NK-92 treated with Interleukin-12 subunit alpha and Interleukin-12 subunit beta, amount 100 ng/mL, for 24 hours (cell line): Measurements from ENCODE around the gene GLRX3.
"Not testable (repeated sequence)": the region's sequence is repeated elsewhere in the genome, so short reads cannot be mapped to it uniquely, and the experiment has no call there.

ENCODE experiments used
- DNase-seq: peaks from one replicate; lab custom pipeline; 2025; lab: John Stamatoyannopoulos, UW

Gene GLRX3

DNA sequence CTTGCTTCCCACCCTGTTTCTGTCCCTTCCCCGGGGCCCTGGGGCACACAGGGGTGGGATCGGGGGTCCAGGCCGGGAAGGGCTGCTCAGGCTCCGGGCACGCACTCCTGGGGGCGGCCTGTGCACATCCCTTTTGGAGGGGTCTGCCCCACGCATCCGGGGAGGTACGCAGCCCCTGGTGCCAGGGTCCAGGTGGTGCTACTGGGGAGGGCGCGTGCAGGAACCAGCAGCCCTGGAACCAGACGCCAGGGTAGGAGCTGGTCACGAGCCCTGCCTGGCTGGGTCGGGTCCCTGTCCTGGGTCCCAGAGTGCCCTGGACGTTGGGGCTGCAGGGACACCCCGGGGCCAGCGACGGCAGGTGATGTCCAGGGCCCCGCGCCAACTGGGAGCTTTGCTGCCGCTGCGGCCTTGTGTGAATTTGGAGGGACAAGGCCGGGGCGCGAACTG is 53.4 kb downstream of the GLRX3 start:
- DNase-seq: no peak

DNA sequence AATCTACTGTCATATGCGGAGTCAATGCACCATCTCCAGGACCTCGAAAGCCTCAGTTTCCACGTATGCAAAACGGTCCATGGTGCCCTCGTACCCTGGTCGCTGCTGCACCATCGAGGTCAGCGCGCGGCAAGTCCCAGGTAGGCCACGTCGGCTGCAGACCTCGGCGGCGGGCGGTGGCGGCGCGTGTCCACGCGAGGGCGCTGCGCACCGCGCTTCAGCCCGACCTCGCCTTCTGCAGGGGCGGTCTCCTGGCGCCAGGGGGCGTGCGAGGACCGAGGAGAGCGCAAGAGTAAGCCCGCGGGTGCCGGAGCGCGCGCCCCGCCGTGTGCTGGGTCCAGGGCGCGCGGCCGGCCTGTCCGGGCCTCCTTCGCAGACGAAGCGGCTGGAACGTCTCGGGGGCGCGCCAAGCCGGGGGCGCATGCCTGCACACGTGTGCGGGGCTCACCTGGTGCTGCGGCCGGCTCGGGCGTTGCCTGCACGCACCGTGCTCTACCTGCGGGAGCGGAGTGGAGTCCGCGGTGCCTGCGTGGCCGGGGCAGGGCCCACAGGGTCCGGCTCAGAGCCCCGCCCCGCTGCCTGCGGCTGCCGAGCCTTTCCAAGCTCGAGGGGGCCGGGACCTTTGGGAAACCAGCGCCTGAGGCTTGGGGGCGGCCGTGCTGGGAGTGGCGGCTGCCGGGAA is 54.0 kb downstream of the GLRX3 start:
- no peak for DNase-seq

DNA sequence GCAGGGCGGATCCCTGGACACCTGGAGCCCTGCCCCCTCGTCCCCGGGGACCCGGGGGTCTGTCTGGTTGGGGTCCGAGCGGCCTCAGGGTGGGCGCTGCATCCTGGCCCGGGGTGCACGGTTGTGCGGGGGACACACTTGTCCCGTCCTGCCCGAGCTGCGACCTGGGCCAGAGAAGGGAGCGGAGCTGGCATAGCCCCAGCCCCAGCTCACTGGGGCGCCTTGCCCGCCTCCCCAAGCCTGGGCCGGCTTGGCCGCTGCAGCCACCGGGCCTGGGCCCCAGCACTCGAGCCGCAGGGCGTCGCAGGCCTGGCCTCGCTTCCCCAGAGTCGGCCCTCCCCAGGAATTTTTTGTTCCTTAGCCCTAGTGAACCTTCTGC is 54.5 kb downstream of the GLRX3 start:
- no peak for DNase-seq

DNA sequence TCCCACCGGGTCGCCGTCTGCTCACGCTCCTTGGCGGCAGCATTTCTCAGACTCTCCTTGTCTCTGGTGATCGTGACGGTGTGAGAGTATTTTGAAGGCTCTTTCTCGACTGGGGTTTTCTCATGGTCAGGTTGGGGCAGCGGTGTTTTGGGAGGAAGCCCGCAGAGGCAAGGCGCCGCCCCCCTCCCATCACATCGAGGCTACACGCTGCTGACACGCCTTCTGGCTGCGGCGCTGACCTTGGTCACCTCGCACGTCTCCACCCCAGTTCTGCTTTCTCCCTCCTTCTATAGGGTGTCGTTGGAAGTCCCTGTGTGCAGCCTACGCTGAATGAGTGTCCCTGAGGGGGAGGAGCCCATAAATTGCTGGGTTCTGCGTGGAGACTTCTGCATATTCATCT is 55.2 kb downstream of the GLRX3 start:
- no peak for DNase-seq

DNA sequence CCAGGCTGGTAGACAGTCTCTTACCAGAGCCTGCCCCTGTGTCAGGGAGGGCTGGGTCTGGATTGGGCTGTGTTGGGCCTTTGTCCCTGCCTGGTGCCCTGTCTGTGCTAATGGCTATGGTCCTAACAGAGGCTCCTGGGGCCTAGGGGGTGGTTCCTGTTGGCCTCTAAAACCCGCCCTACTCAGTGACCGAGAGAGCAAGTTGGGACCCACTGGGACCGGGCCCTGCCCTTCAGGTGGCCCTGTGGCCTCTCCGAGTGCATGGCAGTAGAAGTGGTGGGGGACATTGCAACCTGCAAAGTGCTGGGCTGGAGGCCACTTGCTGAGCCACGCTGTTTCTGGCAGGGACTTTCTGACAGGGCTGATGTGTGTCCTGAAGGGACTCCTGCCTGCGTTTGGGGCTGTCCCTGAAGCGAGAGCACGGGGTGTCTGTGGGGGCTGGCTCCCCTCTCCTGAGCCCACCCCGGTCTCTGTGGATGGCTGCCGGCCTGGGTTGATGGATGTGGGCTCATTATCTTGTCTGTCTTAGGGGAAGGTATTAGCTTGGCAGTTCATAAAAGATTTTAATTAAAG is 56.2 kb downstream of the GLRX3 start:
- no peak for DNase-seq

DNA sequence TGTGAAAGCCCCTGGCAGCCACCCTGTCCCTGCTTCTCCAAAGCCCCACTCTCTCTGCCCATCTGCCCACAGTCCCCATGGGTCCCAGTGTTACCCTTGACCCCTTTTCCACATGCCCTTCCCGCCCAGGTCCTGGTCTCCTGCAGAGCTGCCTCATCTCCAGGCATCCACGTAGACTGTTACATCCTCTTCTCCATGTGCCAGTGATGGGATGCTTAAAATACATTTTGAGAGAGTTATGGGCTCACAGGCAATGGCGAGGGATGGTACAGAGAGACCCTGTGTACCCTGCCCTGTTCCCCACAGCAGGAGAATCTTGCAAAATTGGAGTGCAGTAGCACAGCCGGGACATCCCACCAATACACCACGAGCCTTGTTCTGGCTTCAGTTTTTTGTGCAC is 56.8 kb downstream of the GLRX3 start:
- DNase-seq: no peak

DNA sequence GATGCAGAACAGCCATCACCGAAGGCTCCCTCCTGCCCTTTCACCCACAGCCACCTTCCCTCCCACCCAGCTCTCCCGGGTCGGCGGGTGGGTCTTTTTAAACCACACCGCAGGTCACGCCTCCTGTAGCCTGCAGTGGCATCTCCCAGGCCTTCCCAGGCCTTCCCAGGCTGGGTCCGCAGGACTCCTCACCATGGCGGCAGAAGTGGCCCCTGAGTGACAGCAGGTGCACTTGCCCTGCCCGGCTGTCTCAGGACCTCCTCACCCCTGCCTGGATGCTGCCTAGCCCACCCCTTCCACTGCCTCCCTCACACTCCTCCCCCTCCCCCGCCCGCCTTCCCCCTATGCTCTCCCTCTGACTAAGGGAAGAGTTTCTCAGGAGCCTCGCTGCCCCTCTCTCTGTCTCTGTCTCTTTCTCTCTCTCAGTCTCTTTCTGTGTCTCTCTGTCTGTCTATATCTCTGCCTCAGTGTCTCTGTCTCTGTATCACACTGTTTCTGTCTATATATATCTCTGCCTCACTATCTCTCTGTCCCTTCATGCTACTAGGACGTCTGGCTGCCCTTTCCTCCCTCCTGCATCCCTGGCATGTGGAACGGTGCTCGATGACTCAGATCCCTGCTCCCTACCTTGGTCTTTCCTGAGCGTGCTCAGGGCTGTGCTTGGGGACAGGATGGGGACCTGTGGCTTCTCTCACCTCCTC is 57.5 kb downstream of the GLRX3 start:
- DNase-seq: no peak

DNA sequence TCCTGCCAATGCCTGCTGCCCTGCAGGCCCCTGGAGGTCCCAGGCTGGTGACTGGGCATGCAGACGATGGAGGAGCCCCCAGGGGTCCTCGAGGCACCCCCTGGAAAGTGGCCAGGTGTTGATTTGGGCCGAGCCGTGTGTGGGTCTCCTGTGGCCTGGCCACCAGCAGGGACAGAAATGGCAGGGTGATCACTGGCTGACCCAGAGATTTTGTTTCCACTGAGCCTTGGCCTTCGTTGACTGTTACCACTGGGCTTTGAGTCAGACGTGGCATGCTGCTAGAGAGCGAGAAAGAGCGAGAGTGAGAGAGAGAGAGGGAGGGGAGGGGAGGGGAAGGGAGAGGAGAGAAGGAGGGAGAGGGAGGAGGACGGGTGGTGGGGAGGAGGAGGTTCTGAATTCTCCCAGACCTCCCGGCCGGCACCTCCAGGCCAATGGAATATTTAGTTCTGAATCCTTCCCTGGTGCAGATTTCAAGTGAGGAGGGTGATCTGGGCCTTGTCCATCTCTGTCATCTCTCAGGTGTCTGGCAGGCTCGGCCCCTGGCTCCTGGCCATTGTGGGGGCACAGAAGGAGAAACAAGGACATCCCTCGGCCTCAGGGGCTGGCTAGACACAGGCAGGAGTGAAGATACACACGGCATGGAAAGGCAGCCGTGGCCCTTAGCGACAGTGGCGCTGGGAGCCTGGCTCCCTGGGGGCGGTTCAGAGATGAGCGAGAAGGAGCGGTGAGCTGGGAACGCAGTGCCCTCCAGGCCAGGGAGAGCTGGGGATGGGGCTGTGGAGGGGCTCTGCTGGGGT is 58.2 kb downstream of the GLRX3 start:
- DNase-seq: no peak

DNA sequence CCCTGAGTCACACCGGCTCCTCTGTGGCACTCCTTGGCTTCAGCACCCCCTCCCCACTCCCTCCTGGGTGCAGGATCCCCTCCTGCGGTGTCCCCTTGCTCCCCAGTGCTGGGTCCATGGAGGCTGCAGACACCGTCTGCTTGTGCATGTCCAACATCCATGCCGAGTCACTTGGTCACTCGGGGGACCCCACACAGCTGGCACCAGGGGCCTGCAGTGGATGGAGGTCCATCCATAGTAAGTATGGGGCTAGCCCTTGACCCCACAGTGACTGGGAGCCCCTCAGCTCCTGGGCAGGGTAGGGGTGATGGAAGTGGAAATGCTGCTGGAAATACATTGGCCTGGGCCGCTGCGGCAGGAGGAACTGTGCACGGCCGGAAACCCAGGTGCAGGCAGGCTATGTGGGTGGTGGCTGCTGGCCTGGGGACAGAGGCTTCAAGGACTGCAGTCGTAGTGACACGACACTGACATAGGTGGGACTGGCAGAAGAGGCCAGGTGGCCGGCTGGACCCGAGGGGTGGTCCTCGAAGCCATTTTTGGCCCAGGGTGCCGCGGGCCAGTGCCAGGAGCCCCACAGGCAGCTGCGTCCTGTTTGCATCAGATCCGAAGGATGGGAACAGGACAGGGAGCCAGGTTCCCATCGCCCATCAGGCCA is 58.9 kb downstream of the GLRX3 start:
- DNase-seq: no peak

DNA sequence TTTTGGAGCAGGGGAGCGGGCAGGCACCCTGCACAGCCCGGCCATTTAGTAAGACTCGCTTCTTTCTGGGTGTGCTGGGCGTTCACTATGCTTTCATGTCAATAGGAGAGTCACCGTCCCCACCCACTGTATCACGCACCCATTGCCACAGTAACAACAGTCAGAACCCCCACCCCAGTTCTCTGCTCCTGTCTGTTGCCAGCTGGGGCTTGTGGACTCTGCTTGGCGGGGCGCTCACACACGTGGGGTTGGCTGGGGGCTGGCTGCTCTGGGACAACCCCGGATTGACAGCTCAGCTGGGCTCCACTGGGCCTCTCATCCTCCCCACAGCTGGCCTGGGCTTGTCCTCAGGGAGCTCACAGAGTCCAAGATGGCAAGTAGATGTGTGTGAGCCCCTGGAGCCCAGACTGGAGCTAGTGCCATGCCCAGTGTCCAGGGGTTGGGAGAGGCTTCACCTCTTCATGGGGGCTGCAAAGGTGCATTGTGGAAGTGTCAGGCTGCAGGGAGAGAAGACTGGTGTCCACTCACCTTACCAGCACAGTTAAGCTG is 59.6 kb downstream of the GLRX3 start:
- no peak for DNase-seq

DNA sequence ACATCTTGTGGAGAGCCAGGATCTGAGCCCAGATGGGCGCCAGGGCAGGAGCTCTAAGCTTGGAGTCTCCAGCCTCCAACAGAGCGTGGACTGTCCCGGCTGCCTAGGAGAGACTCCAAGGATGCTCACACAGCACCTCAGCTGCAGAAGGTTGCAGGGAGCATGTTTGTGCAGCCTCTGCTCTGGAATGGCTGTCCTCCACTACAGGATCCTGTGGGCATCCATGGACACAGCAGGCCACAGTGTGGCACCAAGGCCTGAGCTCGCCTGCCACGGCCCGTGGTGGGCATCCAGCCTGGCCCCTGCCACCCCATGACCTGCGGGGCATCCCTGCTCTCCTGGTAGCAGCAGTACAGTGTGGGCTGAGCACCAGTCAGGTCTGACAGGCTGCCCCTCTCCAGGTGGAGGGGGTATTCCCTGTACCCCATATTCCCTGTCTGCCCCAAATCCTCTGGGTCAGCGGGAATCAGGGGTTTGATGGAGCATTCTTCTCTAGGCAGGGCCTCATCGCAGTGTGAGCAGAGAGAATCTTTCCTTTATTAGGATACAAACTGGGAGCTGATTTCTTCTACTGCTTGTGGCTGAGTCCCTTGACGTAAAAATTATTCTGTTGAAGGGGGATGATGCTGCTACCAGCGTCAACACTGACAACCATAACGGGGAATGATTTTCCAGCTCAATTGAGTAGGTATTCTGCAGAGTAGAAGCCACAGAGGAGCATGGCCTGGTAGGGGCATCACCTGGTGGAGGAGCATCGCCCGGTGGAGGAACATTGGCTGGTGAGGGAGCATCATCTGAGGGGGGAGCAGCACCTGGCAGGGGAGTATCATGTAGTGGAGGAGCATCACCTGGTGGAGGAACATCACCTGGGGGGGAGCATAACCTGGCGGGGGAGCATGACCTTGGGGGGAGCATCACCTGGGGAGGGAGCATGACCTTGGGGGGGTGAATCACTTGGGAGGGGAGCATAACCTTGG is 60.6 kb downstream of the GLRX3 start:
- no peak for DNase-seq

DNA sequence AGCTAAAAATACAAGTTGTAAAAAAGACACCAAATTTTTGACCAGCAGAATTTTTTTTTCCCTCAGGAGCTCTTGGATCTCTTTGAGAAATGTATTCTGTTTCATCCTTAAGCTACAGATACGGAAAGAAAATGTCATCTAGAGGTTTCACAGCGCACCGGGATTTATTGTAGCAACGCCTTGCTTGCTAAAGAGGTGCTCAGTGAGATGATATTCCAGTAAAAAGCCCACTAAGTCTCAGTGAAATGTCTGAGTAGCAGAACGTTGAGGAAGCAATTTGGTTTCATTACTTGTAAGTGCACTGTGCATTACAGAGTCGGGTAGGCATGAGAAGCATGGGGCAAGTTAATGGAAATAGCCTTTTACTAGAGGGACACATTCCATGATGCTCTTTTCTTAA is 62.5 kb downstream of the GLRX3 start:
- DNase-seq: no peak

DNA sequence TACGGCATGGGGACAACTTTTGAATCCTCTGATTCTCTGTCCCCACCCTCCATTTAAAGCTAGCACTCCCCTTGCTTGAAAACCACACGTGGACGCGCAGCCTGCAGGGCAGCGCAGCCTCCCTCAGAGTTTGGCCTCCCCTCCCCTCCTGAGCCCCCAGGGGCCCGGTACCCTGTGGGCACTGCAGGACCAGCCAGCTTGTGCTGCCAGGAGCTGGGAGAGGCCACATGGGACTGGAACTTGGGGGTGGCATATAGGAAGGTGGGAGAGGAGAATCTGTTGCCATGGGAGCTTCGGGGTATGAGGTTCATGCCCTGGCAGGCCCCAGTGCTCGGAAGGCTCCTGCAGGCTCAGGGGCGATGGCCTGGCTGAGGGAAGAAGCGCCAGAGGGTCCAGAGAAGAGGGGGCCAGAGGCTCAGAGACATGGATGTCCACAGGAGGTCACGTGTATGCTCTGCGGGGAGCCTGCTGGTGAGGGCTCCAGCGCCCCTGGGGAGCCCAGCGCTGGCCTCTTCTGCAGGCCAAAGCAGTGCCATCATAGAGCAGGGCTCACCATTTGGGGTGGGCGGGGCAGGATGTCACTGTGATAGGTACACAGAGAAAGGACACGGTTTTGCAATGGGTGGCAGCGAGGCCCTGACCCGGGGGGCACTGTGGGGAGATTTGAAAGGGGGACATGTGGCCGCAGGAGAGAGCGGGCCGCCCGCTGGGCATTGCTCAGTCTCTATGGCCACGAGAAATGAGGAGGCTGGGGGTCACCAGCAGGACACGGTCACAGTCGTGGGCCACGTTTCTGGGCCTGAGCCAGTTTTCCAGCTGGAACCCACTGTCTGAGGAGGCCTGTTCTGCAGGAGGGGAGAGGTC is 64.2 kb downstream of the GLRX3 start:
- DNase-seq: no peak

DNA sequence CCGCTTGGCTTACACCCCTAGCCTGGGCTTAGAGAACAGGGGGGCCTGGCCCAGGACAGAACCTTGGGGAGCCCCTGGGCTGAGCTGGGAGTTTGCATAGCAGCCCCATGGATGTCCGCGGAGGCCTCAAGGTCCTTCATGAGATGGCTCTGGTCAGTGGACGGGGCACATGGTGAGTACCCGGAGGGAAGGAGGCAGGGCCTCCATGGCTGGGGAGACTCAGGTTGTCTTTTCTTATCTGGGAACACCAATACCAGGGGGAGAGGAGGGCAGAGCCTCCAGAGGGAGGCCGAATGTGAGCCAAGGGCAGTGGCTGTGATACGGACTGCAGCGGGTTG is 64.8 kb downstream of the GLRX3 start:
- no peak for DNase-seq

DNA sequence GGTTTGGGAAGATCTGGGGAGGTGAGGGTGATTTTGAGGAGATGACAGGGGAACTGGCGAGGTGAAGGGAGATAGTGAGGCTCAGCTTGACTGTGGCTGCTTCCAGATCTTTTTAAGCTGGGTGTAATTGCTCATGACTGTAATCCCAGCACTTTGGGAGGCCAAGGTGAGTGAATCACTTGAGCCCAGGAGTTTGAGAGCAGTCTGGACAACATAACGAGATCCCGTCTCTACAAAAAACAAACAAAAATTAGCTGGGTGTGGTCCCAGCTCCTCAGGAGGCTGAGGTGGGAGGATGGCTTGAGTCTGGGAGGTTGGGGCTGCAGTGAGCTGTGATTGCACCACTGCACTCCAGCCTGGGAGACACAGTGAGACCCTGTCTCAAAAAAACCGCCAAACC is 66.0 kb downstream of the GLRX3 start:
- DNase-seq: not testable (repeated sequence)

DNA sequence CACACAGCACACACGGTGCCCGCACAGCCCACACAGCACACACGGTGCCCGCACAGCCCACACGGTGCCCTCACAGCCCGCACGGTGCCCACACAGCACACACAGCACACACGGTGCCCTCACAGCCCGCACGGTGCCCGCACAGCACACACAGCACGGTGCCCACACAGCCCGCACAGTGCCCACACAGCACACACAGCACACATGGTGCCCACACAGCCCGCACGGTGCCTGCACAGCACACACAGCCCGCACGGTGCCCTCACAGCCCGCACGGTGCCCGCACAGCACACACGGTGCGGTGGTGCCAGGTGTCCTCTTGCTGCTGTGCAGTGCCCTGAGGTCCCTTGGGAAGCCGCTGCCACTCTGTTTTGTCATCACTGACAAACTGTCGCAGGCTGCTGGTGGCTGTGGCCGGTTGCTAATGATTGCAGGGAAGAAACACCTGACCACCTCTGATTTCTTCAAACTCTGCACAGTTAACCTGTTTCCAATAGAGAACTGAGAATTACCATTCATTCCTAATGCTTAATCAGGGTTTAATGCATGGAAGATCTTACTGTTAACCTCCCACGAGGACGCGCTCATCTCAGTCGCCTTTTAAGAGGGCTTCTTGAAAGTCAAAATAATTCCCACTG is 66.9 kb downstream of the GLRX3 start:
- DNase-seq: no peak

DNA sequence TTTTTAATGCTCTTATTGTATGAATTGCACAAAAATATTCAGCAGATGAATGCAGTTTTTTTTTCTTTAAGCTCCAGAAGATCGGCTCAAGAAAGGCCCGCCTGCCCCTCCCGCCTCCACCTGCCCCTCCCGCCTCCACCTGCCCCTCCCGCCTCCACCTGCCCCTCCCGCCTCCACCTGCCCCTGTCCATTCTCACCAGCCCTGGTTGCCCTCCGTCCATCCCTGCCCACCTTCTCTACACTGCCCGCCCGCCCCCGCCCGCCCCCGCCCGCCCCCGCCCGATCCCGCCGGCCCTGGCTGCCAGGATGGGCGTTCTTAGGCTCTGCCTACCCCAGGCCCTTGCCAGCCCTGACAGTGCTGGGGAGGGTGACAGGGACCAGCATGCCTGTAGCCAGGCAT is 67.4 kb downstream of the GLRX3 start:
- DNase-seq: no peak

DNA sequence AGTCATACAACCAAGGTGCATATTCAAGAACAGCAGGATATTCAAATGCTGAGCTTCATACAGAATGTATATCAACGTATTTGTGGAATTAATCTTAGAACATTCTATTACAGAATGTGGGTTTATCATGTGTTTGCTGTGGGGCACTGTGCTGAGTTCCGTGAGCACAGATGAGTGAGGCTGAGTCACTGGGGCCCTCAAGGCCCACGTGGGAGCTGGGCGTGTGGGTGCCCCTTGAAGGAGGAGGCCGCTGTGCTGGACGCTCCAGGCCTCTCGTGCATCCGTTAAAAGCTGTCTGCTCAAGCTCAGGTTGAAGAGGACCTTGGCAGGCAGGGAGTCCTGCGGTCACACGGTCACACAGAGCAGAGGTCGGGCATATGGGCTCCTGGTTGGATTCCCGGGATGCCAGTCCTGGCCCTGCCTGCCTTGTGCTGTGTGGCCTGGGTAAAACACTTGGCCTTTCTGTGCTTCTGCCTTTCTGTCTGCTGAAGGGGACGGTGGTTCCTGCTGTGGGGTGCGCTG is 70.1 kb downstream of the GLRX3 start:
- DNase-seq: no peak

DNA sequence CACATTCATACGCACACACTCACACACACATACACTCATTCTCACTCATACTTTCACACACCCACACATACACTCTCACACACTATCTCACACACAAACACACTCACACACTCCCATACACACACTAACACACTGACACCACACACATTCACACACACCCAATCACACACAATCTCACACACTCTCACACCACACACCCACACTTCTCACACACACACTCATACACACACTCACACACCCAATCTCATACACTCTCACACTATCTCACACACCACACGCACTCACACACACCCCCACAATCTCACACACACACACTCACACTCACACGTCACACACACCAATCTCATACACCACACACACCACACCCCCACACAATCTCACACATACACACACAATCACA is 71.0 kb downstream of the GLRX3 start:
- DNase-seq: no peak
